ENCODE data around the gene SHPK.

DNA sequence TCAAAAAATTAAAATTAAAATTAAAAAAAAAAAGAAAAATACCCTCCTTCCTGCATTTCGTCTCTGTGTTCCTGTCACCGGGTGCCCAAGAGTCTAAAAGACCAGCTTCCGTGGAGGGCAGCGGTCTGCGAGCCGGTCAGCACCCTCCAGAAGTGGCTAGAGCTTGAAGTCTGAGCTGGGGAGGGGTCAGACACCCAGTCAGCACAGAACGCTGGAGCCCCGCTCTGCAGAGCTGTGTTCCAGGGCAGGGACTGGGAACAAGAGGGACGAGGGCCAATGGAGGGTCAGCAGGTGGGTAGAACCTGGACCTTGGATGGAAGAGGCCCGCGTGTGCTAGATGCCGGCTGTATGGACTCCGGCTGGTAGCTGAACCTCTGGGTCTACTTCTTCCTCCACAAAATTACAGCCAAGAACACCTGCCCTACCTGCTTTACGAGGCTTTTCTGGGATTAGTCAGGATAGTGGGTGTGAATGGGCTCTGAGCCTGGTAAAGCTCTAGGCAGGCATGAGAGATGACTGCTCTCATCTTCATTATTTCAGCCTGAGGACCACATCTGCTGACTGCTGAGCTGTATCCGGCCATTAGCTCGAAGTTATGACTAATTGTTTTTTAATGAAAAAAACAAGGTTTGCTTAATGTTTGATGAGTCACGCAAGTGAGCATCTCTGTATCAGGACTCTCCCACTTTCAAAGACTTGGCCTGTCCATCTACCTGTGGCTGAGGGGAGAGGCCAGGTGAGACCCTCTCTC is 32.8 kb downstream of the SHPK start:
- TF ChIP-seq RCOR1 (IDR thresholded peaks at IDR 0.05; ENCODE audit: insufficient replicate concordance, low read length) = no peak
- peak; percentile 72 for TF ChIP-seq NFE2L2 (IDR thresholded peaks at IDR 0.05; ENCODE audit: low read depth, low read length)
- TF ChIP-seq, protein P1, sequence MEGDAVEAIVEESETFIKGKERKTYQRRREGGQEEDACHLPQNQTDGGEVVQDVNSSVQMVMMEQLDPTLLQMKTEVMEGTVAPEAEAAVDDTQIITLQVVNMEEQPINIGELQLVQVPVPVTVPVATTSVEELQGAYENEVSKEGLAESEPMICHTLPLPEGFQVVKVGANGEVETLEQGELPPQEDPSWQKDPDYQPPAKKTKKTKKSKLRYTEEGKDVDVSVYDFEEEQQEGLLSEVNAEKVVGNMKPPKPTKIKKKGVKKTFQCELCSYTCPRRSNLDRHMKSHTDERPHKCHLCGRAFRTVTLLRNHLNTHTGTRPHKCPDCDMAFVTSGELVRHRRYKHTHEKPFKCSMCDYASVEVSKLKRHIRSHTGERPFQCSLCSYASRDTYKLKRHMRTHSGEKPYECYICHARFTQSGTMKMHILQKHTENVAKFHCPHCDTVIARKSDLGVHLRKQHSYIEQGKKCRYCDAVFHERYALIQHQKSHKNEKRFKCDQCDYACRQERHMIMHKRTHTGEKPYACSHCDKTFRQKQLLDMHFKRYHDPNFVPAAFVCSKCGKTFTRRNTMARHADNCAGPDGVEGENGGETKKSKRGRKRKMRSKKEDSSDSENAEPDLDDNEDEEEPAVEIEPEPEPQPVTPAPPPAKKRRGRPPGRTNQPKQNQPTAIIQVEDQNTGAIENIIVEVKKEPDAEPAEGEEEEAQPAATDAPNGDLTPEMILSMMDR (conservative IDR thresholded peaks at IDR 0.05; ENCODE audit: low read depth, low read length) = no peak
- no peak for TF ChIP-seq POLR2A (IDR thresholded peaks at IDR 0.05; ENCODE audit: low read depth, low read length)
